RWPE2 (cell line): ENCODE data around the gene COL28A1.

Experiments
- ATAC-seq: fragments of 200-7000 bp; cut with Tn5 transposase; 3 replicates; pipeline ENCODE4 v1.9.1; 2021; ENCODE audit warnings: low read depth
- DNase-seq: peaks from one replicate; pipeline ENCODE4 v3.0.0-alpha.2; 2020; ENCODE audit warnings: low spot score
- H3K27ac ChIP-seq: fragments of 450-650 bp; 2 replicates; pipeline ENCODE4 v1.5.1; 2017; ENCODE audit warnings: mild to moderate bottlenecking; ENCODE audit not compliant: poor library complexity, severe bottlenecking
- H3K27me3 ChIP-seq: fragments of 250-450 bp; sonication (Bioruptor Pico); 2 replicates; pipeline ENCODE4 v1.5.1; 2021; ENCODE audit warnings: mild to moderate bottlenecking, moderate library complexity; ENCODE audit not compliant: insufficient read depth, poor library complexity, severe bottlenecking
- H3K36me3 ChIP-seq: fragments of 250-450 bp; sonication (Bioruptor Pico); 2 replicates; pipeline ENCODE4 v1.5.1; 2020; ENCODE audit warnings: low read depth, mild to moderate bottlenecking, moderate library complexity
- H3K4me1 ChIP-seq: fragments of 250-450 bp; sonication (Bioruptor Pico); 2 replicates; pipeline ENCODE4 v1.5.1; 2021; ENCODE audit warnings: mild to moderate bottlenecking, moderate library complexity; ENCODE audit not compliant: insufficient read depth, poor library complexity, severe bottlenecking
- H3K4me3 ChIP-seq: fragments of 250-450 bp; sonication (Bioruptor Pico); 2 replicates; pipeline ENCODE4 v1.5.1; 2021; ENCODE audit warnings: mild to moderate bottlenecking, moderate library complexity; ENCODE audit not compliant: severe bottlenecking
- H3K9me3 ChIP-seq: fragments of 250-450 bp; sonication (Bioruptor Pico); 2 replicates; pipeline ENCODE4 v1.5.1; 2021; ENCODE audit warnings: mild to moderate bottlenecking, moderate library complexity; ENCODE audit not compliant: severe bottlenecking
- CTCF ChIP-seq: fragments of 450-650 bp; IDR thresholded peaks from one replicate; pipeline ENCODE4 v1.5.1; 2017; ENCODE audit warnings: mild to moderate bottlenecking, moderate library complexity; ENCODE audit not compliant: poor library complexity, severe bottlenecking

Gene COL28A1

GRCh38 chr7:7526006-7526405, 9.7 kb downstream of the COL28A1 start:
- no peak for DNase-seq
- H3K36me3 ChIP-seq, result no peaks in the 10 kb centered on the region

GRCh38 chr7:7524121-7524520, 11.6 kb downstream of the COL28A1 start:
- H3K36me3 ChIP-seq, result no peaks in the 10 kb centered on the region
- no peaks in the 10 kb centered on the region for H3K4me1 ChIP-seq
- no peaks in the 10 kb centered on the region for H3K27me3 ChIP-seq
- ATAC-seq, result no peak
- no peak for DNase-seq
- H3K27ac ChIP-seq, result no peak overlapping the region
- H3K9me3 ChIP-seq, result no peaks in the 10 kb centered on the region
- no peak overlapping the region for H3K4me3 ChIP-seq
- TF ChIP-seq CTCF, result no peak

More at GRCh38 chr7:7526006-7526405, 9.7 kb downstream of the COL28A1 start:
- Histone ChIP-seq H3K4me1 (no peaks in the 10 kb centered on the region), H3K27me3 (no peaks in the 10 kb centered on the region), H3K27ac (no peak overlapping the region), H3K4me3 (no peak overlapping the region), H3K9me3 (no peaks in the 10 kb centered on the region)
- no peak for TF ChIP-seq CTCF
- ATAC-seq, result no peak

GRCh38 chr7:7522421-7522820, 13.3 kb downstream of the COL28A1 start:
- no peak overlapping the region for H3K27ac ChIP-seq
- no peaks in the 10 kb centered on the region for H3K9me3 ChIP-seq
- no peak for TF ChIP-seq CTCF
- ATAC-seq (no peak), DNase-seq (no peak)
- no peaks in the 10 kb centered on the region for H3K27me3 ChIP-seq
- H3K36me3 ChIP-seq, result no peaks in the 10 kb centered on the region
- no peaks in the 10 kb centered on the region for H3K4me1 ChIP-seq
- H3K4me3 ChIP-seq, result no peak overlapping the region

- Histone ChIP-seq H3K4me1 (no peaks in the 10 kb centered on the region), H3K4me3 (no peak overlapping the region), H3K27me3 (no peaks in the 10 kb centered on the region), H3K27ac (no peak overlapping the region), H3K36me3 (no peaks in the 10 kb centered on the region), H3K9me3 (no peaks in the 10 kb centered on the region)
- no peak for TF ChIP-seq CTCF
- ATAC-seq (no peak), DNase-seq (no peak)
These were observed 14.4 kb downstream of the COL28A1 start for GRCh38 chr7:7521259-7521658.

GRCh38 chr7:7519528-7519927, 16.1 kb downstream of the COL28A1 start:
- ATAC-seq, result no peak
- no peaks in the 10 kb centered on the region for H3K9me3 ChIP-seq
- no peak overlapping the region for H3K27ac ChIP-seq
- no peak overlapping the region for H3K4me3 ChIP-seq
- DNase-seq, result no peak
- no peaks in the 10 kb centered on the region for H3K36me3 ChIP-seq
- no peaks in the 10 kb centered on the region for H3K4me1 ChIP-seq
- no peak for TF ChIP-seq CTCF
- no peaks in the 10 kb centered on the region for H3K27me3 ChIP-seq
